Left colon (tissue), 2 donors: ENCODE data around the gene ASIC3. TPM values are rescaled to one million over a fixed set of nuclear protein-coding genes. Genes with fewer than 3 reads are reported as not detected.
A peak's percentile ranks its signal among the peaks of the same experiment; 100 is the strongest.
"Not testable (repeated sequence)": the region's sequence is repeated elsewhere in the genome, so short reads cannot be mapped to it uniquely, and the experiment has no call there.

Source experiments
- ATAC-seq: fragments of 200-7000 bp; cut with Tn5 transposase; one replicate; pipeline ENCODE4 v1.9.1; 2020; ENCODE audit warnings: mild to moderate bottlenecking, moderate library complexity
- DNase-seq, 2 donors: peaks; one replicate each; pipeline ENCODE4 v3.0.0-alpha.2; 2020
- intact Hi-C, 2 donors: fragments of 100-400 bp; cut with DNase I in 1 of 2; cut with micrococcal nuclease in 1 of 2; formaldehyde crosslinking; loops; one replicate each; pipeline versions ENCODE4 v1.11.2 to v1.14.0; 2022; cut with DNase I, micrococcal nuclease
- total RNA-seq, 2 donors: library from RNA; stranded (reverse); fragmentation: NEBNext Ultra II Directional; extraction: Animal tissue kit (Norgen Biotek cat#: 25700); gene quantifications; one replicate each; pipeline ENCODE4 v1.2.1, GENCODE V29; 2021
- donor health status: DM: no; HTN: no; CAD: no.
- donor health status: DM: yes; HTN: yes; CAD: no.

ASIC3 gene
- total RNA-seq, 2 donors from 2014 or later: 1.4 to 2.3 TPM

DNA sequence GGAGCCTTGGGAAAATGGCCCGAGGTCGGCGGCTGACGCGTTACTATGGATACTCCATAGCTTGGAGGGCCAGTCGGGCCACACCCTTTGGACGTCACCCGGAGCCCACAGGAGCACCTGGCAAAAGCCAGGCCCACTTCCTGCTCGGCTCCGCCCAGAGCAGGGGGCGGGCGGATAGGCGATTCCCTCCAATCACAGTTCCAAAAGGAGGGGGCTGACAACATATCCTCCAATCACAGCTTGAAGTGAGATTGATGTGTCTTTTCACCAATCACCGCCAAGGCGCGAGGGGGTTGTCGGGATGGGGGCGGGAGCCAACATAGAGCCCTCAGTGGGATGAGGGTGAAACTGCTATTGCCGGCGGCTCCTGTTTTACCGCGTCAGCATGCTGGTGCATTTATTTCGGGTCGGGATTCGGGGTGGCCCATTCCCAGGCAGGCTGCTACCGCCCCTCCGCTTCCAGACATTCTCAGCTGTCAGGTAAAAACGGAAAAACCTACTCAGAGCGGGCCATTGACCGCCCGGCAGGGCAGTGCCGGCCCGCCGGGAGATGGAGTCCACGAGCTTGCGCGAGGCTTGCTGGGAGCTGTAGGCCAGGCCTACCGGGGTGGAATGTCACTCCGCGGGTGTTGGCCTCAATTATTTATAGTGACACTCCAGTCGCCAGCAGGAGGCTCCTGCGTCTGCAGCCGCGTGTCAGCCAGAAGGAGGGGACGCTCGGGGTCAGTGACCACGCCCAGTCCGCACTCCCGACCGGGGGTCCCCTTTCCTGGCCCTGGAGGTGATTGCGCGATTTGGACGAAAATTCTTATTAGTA lies 20.0 kb upstream of the ASIC3 start, which contains the start of gene ABCB8:
Gene ABCB8, plus strand, starts transcription at position 320 of the 817 bp plus-strand sequence. Its CDS starts 66 bp downstream, at position 386.
- intact Hi-C loops: no loop called here
- peak; percentile 93 for ATAC-seq
- peak; percentile 97 to 99 for DNase-seq

DNA sequence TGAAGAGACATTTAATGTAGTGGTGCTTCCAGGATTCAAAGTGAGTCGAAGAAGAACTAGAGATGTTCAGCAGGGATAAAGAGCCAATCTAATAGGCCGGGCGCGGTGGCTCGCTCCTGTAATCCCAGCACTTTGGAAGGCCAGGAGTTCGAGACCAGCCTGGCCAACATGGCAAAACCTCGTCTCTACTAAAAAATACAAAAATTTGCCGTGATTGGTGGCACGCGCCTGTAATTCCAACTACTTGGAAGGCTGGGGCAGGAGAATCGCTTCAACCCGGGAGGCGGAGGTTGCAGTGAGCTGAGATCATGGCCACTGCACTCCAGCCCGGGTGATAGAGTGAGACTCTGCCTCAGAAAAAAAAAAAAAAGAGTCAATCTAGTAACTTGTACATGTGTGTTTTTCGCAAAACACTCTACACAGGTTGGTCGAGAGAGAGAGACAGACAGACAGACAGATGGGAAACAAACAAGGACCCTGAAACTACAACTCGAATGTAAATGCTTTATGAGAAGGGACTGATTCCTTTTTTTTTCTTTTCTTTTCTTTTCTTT lies 19.3 kb upstream of the ASIC3 start:
- ATAC-seq (no peak), DNase-seq (no peak)
- intact Hi-C loops: no loop called here

DNA sequence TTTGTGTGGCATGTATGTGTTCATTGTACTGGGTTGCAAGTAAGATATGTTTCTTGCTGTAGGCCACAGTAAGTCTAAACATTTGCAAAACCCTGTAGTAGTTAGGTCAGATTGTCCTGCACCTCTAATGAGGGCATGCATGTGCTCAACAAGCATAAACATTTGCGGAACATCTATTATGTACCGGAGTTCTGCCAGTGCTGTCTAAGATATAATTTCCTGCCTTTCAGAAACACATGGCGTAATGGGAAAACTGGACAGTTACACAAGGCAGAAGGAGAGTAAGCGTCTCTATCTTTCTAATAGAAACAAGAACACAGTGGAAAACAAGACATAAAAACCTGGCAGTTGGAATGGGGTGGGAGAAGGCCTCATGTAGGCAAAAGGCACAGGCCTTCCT lies 17.3 kb upstream of the ASIC3 start:
- intact Hi-C loops: no loop called here
- ATAC-seq (no peak), DNase-seq (no peak)

DNA sequence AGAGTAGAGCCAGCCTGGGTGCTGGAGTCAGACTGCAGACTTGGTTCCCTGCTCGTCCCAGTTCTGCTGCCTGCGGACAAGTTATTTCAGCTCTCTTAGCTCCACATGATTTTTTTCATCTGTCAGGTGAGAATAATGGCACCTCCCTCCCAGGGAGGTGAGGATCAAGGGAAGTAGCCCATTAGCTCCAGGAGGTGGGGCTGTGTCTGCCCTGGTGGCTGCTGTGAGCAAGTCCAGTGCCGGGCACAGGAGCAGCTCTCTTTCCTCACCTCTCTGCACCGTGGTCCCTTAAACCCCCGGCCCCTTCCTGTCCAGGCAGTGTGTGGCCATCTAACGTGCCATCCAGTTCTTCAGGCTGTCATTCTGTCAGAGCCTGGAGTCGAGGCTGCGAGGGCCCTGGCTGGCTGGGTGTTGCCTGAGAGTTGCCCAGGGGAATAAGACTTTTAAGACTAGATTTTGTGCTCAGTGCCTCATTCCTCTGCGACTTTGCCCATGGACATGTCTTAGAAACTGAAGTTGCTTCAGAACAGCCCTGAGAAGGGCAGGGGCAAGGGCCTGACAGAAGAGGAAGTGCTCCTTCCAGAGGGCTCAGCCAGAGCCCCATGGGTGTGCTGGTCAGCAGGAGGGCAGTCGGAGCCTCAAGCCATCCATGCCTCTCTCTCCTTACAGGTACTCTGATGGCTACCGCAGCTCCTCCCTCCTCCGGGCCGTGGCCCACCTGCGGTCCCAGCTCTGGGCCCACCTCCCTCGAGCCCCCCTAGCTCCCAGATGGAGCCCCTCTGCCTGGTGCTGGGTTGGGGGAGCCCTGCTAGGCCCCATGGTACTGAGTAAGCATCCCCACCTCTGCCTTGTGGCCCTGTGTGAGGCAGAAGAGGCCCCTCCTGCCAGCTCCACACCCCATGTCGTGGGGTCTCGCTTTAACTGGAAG lies 15.1 kb upstream of the ASIC3 start:
- no peak for ATAC-seq
- DNase-seq: no peak
- intact Hi-C loops: no loop called here

DNA sequence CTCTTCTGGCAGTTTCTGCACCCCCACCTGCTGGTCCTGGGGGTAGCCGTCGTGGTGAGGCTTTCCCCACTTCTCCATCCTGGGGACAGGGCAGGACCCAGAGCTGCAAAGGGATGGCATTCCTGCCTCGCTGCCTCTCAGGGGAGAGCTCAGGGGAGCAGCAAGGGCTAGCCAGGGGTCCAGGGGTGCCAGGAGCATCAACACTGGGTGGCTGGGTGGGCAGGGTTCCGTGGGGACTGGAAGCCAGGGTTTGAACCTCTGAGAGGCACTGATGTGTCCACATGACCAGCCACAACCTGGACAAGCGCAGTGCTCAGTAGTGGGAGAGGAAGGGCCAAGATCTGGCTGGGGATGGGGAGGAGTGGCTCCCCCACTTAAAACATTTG lies 14.5 kb upstream of the ASIC3 start:
- DNase-seq (no peak), ATAC-seq (no peak)
- intact Hi-C loops: no loop called here

DNA sequence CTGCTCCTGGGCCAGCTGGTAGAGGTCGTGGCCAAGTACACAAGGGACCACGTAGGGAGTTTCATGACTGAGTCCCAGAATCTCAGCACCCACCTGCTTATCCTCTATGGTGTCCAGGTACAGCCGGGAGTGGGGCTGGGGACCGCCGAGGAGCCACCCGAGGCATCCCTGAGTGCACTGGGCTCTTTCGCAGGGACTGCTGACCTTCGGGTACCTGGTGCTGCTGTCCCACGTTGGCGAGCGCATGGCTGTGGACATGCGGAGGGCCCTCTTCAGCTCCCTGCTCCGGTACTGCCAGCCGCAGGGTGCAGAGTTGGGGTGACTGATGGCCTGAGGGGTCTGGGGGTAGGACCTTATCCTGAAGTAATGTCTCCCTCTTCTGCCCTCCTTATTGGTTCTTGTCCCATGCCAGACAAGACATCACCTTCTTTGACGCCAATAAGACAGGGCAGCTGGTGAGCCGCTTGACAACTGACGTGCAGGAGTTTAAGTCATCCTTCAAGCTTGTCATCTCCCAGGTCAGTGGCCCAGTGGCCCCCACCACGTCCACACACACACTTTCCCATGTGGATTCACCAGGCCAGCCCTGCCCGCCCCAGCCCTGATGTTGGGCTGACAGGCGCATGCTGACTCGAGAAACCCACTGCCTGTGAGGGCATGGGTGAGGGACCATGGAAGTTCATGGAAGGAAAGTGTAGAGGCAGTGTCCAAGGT lies 13.9 kb upstream of the ASIC3 start:
- no peak for DNase-seq
- intact Hi-C loops: no loop called here
- no peak for ATAC-seq

DNA sequence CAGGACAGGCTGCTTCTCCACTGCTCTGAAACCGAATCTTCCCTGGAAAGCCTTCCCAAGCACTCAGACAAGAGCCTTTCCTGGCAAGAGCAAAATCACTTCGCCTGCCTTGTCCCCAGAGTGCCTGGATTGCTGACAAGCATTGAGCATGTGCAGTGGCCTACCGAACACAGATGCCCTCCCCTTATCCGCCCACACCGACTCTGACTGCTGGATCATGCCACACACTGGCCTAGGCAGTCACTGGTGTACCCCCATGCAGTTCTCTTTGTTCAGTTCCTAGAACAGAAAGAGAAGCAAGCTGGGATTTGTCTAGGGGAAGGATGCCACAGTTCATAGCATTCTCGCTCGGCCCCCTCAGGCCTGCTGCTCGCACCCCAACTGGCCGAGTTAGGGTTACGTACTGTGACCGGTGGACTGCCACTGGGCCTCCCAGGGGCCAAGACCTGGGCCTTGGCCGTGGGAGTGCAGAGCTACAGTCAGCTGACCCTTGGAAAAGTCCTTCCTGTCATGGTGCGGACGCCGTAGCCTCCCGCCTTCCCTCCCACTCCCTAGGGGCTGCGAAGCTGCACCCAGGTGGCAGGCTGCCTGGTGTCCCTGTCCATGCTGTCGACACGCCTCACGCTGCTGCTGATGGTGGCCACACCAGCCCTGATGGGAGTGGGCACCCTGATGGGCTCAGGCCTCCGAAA lies 13.2 kb upstream of the ASIC3 start:
- intact Hi-C loops: no loop called here
- ATAC-seq (no peak), DNase-seq (no peak)

DNA sequence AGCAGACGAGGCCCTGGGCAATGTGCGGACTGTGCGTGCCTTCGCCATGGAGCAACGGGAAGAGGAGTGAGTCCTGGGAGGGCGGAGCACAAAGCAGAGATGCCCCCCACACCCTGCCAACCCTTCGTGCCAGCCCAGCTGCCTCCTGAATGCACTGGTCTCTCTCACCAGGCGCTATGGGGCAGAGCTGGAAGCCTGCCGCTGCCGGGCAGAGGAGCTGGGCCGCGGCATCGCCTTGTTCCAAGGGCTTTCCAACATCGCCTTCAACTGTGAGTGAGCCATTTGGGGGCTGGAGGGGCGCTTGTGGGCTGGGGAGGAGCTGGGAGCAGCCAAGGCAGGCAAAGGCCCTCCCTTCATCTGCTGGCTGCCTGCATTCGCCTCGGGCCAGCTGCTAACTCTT lies 12.4 kb upstream of the ASIC3 start:
- DNase-seq (no peak), ATAC-seq (no peak)
- intact Hi-C loops: no loop called here

DNA sequence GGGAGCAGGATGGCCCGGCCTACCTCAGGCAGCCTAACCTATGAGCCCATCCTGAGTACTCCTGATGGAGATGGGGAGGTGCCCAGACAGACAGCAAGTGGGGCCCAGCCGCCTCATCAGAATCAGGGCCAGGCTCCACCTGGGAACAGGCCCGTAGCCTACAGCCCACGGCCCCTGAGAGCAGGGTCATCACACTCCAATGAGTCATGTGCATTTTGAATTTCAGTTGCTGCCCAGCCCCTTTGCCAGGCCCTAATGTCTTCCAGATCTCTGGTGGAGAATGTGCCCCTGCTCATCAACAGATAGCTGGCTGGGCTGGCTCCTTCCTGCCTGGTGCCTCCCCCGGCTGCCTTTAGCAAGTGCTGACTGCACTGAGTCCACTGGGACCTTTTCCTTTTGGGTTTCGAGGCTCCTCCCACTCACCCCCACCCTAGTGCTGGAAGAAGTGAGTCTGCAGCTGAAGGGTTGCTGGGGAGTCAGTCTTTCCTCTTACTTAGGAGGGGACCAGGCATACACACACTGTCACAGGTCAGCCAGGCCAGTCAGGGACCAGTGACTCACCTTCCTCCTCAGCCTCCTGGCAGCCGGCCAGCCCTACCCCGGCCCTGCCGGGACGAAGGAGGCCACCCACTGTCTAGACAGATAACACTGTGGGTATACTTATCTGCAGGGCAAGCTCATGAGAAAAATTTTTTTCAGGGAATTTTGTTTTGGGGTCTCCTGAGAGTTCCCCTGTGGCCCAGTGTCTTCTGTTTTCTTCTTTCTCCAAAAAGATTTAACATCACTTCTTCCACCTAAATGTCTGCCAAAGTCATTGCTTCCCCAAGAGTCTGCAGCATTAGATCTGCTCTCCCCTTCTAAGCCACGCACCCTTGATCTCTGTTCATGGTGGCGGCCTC lies 9.1 kb upstream of the ASIC3 start:
- ATAC-seq: peak; percentile 76
- DNase-seq: peak; percentile 55 to 63
- intact Hi-C loops: no loop called here

DNA sequence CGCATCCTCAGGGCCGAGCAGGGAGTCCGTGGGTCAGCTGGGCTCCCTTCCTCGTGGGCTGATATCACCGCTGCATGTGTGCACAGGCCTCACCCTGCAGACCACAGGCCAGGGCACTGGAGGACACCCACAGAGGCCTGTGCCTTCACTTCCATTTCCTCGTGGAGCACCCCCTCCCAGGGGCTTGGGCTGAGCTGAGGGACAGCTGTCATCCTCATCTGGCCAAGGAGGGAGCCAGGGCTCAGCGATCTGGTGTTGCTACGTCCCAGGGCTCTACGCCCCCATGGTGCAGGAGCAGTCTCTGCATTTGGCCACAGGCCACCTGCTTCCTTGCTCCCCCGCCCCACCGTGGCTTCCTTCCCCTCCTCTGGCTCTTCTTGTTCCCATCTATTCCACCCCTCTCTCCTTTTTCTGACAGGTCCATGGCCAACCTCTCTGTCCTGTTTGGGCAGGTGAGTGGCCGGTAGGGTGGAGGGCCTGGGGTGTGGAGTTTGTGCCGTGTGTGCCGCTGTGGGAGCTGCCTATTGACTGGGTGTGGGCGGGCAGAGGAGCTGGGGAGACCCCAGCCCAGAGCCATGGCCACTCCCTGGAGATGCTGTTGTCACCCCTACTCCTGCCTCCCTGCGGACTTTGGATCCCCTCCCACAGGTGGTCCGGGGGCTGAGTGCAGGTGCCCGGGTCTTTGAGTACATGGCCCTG lies 8.3 kb upstream of the ASIC3 start:
- no peak for DNase-seq
- intact Hi-C loops: no loop called here
- peak; percentile 6 for ATAC-seq

DNA sequence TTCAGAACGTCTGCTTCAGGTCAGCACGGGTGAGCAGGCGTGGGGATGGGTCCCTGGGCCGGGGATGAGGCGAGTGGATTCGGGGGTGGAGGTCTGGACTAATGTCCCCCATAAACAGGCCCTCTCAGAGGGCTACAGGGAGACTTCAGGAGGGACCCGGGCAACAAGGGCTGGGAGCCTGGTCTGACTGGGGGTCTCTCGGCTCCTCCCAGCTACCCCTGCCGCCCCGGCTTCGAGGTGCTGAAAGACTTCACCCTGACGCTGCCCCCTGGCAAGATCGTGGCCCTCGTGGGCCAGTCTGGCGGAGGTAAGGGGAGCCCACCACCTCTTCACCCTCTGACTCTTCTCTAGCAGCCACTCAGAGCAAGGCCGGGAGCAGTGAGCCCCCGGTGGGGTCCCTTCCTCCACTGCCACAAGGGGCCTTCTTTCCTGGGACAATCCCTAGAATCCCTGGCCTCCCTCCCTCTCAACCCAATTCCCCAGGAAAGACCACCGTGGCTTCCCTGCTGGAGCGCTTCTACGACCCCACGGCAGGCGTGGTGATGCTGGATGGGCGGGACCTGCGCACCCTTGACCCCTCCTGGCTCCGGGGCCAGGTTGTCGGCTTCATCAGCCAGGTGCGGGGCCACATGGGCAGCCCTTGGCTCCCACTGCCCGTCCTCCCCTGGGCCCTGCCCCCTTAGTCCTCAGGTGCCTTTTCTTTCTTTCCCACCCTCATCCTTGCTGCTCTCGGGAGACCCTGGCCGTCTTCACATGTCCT lies 7.5 kb upstream of the ASIC3 start:
- no peak for DNase-seq
- ATAC-seq: no peak
- intact Hi-C loops: no loop called here

DNA sequence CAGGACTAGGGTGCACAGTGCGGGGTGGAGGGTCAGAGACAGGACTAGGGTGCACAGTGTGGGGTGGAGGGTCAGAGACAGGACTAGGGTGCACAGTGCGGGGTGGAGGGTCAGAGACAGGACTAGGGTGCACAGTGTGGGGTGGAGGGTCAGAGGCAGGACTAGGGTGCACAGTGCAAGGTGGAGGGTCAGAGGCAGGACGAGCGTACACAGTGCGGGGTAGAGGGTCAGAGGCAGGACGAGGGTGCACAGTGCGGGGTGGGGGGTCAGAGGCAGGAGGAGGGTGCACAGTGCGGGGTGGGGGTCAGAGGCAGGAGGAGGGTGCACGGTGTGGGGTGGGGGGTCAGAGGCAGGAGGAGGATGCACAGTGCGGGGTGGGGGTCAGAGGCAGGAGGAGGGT lies 4.9 kb upstream of the ASIC3 start:
- ATAC-seq, DNase-seq, intact Hi-C loops: not testable (repeated sequence)

DNA sequence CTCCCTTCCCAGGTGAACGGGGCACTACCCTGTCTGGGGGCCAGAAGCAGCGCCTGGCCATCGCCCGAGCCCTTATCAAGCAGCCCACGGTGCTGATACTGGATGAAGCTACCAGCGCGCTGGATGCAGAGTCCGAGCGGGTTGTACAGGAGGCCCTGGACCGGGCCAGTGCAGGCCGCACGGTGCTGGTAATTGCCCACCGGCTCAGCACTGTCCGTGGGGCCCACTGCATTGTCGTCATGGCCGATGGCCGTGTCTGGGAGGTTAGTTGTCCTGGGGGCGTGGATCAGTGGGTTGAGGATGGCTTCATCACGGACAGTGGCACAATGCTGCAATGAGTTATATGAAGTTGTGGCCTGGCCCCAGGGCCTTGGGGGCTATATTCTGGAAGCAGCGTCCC lies 4.4 kb upstream of the ASIC3 start:
- DNase-seq: no peak
- intact Hi-C loops: no loop called here
- no peak for ATAC-seq

DNA sequence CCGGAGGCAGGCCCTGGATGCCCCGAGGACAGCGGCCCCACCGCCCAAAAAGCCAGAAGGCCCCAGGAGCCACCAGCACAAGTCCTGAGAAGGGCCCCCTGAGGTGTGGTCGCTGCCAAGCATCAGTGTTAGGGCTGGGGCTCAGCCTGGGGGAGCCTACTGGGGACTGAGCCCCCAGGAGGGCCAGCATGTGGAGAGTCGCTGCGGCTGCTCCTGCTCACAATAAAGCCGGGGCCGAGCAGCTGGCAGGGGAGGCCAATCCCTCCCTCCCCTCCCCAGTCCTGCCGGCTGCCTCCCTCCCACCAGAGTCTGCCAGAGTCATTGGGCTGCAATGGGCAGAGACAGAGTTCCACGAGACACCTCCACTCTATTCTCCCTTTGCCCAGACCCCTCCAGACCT lies 3.1 kb upstream of the ASIC3 start:
- ATAC-seq (no peak), DNase-seq (no peak)
- intact Hi-C loops: no loop called here

DNA sequence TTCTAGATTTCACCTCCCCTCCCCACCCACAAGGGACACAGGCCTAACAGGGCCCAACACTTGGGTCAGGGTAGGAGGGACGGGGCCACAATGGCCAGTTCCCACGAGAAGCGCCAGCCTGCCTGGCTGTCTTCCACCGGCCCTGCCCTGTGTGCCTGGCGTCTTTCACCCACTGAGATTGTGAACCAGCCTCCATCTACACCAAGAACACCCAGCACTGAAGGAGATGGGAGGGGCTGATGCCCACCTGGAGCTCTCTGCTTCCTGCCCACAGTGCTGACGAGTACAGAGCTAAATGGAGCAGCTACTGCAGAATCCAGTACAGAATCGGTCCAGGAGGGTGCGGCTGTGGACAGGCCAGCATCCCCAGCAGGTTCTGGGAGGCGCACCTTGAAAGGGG lies 2.4 kb upstream of the ASIC3 start:
- ATAC-seq (no peak), DNase-seq (no peak)
- intact Hi-C loops: no loop called here
